UCSD-AML1 (cell line): ENCODE measurements around the gene CCDC142.
"Not testable (repeated sequence)": the region's sequence is repeated elsewhere in the genome, so short reads cannot be mapped to it uniquely, and the experiment has no call there.

Experiments
- DNase-seq: peaks from one replicate; lab custom pipeline; 2025; ENCODE audit not compliant: unreplicated experiment; lab: John Stamatoyannopoulos, UW

Gene CCDC142

DNA sequence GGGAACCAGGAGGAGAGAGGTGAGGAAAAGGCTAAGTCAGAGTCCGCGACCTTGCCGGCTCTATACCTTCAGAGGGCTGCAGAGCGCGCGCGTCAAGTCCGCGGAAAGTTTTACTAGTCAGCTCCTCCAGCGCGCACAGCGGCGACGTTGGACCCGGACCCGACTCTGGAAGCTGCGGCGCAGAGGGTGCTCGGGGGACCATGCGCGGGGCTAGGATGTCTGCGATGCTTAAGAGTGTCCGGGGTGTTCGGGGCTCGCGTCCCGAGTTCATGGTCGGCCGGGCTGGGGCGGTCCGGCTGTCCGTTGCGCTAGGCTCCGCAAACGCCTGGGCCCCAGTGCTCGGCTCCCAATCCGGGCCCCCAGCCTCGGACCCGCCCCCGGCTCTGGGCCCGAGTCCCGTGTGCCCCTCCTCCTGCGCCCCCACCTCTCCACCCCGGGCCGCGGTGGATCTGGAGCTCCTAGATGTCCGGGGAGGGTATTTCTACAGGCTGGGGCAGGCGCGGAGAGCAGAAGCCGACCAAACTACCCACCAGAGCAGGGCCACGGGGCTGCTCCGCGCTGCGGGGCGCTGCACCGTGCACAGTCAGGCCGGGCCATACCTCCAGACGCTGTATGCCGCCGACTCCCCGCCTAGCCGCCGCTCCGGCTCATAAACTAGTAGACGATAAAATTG, 16.6 kb upstream of the CCDC142 start, which contains the start of gene LBX2:
Gene LBX2, minus strand, starts transcription at position 337 of the 673 bp plus-strand sequence. Its CDS starts 66 bp downstream, at position 271.
- DNase-seq, result no peak

- no peak for DNase-seq
Observed at GRCh38 chr2:74498500-74499266, 15.9 kb upstream of the CCDC142 start.

DNA sequence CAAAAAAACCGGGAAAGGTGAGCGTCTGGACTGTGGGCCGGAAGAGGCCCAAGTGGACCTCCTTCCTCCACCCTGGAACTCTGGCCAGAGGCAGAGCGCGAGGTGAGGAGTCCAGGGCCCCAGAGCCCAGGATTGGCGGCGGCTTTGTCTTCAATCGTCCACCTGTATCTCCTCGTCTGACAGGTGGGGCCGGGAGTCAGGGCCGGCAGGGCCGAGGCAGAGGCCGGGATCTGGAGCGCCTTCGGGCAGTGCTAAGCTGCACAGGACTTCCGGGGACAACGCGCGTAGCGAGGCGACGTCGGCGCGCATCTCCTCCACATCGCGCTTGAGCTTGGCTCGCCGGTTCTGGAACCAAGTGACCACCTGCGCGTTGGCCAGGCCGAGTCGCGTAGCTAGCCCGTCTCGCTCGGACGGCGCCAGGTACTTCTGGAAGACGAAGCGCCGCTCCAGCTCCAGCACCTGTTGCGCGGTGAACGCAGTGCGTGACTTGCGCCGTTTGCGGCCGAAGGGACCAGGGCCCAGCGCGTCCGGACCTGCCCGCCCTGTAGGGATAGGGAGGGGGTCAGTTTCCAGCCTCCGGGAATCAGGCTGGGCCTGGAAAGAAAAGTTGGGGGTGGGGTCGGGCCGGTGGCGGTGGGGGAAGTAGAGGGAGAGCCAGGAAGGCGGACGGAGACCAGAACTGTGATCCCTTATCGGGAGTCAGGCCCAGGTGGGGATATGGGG, 15.1 kb upstream of the CCDC142 start:
- no peak for DNase-seq

- no peak for DNase-seq
Observed at GRCh38 chr2:74496997-74497776, 14.4 kb upstream of the CCDC142 start.

DNA sequence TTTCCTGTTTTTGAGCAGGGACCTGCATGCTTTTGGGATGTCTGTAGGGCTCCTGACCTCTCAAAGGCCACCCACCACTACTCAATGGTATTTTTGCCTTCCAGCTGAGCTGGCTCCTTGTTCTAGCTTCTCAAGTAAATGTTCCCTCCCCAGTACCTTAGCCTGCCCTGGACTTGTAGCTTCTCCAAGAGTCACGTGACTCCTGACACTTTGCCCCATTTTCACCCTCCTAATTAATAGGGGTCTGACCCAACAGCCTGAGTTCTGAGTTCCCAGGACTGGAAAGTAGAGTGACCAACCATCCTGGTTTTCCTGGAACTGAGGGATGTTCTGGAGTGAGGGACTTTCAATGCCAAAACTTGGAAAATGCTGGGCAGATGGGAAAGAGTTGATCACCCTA, 12.6 kb upstream of the CCDC142 start:
- no peak for DNase-seq

DNA sequence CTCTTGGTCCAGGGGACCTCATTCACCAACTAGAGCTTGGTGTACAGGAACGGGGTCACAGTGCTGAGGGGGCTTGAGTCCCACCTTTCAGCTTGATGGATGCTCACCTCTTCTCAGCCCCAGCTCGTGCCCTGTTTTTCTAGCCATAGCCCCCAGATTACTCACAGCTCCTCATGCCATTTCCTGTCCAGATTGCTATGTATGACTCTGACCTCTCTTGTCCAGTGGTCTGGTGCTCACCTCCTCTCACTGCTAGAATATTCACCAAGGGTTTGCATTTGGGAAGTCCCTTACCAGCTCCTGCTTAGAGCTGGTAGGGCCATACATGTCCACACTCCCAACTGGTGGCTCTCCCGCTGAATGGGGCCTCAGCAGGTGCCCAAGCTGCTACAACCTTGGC, 10.7 kb upstream of the CCDC142 start:
- DNase-seq, result no peak

DNA sequence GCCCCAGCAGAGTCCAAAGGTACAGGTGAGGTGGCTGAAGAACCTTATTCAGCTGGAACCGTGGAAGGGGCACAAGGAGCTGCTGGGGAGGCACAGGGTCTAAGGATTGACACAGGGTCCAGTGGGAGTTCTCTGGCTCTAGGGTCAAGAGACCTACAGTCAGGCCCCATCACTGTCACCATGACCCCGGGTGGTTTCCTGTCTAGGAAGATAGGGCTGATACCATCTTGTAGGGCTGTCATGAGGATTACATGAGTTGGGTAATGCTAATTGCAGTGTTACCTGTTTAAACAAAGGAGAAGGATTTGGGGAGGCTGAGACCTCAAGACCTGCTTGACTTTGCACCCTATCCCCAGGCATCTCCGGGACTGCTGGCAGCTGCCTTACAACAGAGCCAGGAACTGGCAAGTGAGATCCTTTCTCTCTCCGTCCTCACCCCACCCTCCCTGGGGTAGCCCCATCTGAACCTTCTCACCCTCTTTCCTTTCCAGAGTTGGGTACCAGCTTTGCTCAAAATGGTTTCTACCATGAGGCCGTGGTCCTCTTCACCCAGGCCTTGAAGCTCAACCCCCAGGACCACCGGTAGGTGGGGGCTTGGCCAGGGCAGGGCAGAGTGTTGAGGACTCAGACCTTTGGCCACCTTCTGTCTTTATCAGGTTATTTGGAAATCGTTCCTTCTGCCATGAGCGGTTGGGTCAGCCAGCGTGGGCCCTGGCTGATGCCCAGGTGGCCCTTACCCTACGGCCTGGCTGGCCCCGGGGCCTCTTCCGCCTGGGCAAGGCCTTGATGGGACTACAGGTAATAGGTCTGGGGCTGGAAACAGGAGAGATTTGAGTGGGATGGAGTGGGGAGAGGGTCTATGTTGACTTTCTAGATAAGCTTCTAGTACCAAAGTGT, 9.1 kb upstream of the CCDC142 start:
- no peak for DNase-seq

GRCh38 chr2:74489906-74490305, 7.1 kb upstream of the CCDC142 start:
- DNase-seq, result no peak

GRCh38 chr2:74488643-74489481, 6.1 kb upstream of the CCDC142 start:
- DNase-seq, result no peak

DNA sequence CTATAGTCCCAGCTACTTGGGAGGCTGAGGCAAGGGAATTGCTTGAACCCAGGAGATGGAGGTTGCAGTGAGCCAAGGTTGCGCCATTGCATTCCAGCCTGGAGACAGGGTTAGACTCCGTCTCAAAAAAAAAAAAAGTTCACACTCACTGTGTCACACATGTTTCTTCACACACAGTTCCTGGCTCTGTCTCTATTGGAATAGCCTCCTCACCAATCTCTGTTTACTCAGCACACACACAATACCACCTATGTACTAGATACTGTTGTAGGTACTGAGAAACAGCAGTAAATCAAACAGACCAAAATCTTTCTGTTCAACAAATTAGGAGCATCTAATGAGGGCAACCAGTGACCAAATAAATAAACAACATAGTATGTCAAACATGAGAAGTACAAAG, 3.3 kb upstream of the CCDC142 start:
- no peak for DNase-seq

DNA sequence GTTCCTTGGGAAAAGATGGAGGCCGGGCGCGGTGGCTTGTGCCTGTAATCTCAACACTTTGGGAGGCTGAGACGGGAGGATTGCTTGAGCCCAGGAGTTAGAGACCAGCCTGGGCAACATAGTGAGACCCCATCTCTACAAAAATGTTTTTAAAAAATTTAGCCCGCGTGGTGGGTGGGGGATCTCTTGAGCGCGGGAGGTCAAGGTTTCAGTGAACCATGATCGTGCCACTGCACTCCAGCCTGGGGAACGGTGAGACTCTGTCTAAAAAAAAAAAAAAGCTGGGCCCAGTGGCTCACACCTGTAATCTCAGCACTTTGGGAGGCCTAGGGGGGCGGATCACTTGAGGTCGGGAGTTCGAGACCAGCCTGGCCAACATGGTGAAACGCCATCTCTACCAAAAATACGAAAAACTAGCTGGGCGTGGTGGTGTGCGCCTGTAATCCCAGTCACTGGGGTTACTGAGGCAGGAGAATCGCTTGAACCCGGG, 922 bp upstream of the CCDC142 start:
- not testable (repeated sequence) for DNase-seq

DNA sequence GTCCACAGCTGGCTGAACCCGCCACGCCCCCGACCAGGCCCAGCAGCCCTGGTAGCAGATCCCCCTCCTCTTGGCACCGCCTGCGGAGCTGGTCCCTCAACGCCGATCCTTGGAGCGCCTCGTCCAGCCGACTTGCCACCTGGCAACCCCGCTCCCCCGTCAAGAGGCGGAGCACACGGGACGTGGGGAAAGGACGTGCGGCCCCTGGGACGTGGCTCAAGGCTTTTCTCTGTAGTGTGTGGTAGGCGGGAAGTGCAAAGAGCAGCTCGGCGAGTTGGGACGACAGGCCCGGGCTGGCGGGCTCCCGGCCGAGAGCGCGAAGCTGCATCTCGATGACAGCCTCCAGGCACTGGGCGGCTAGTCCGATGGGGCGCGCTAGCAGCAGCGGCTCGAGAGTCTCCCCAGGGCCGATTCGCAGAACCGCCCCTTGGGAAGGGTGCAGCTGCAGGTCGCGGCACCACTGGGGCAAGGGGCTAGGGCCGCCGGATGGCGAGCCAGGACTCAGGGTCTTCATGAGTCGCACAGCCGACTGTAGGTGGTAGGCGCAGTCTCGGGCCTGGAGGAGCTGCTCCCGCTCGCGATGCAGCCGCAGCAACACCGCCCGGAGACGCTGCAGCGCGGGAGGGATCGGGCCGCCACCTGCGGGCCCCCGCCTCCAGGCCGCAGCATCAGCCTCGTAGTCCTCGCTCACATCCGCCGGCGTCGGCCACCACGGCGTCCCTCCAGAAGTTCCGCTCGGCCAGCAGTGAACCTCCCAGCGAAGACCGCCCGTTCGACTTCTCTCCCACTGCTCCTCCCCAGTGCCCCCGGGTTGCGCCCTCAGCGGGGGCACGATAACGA, 617 bp downstream of the CCDC142 start:
- peak; percentile 86 for DNase-seq

DNA sequence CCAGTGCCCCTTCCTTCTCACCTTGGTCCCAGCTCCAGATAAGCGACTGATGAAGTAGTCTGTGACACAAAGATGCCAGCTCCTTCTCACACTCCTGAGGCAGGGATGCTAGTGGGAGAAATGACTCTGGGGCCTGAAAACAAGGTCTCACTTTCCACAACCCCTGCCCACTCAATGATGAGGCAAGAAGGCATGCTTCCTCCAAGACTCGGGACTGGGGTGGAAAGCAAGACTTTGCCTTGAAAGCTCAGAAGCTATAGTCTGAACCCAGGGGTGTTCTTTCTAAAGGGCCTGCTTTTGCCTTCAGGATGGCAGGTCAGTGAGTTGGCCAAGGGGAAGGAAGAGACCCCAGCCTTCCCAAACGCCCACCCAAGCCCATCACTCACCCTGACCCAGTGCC, 1.4 kb downstream of the CCDC142 start:
- DNase-seq, result no peak

- DNase-seq, result no peak
Observed at GRCh38 chr2:74474899-74475298, 7.9 kb downstream of the CCDC142 start.

DNA sequence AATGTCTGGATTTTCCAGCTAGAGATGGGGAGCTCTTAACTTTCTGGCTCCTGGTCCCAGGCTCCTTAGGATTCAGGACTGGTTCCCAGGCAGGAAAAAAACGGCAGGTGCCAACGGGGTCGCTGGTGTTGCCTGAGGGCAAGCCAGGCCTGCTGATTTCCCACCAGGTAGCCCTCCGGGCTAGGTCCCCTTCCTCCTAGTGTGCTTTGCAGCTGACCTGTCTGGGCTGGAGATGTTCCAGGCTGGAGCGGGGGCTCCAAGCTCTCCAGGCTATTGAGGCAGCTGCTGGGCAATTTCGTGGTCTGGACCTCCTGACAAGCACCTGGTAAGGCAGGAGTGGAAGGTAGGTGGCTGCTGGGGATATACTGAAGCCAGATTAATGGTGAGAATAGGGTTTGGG, 8.3 kb downstream of the CCDC142 start:
- DNase-seq, result no peak

DNA sequence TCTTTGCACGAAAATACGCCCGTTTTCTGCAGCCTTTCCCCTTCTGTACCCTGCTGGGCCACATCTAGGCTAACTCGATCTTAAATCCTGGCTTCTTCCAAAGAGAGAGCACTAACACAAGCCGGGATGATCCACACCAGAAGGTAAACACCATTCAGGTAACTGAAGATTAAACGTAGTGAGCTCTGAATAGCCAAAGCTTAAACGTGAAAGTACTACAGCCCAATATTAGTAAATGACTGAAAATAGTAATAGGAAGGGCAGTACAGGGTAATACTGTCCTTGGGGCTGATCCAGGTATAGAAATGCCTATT, 9.9 kb downstream of the CCDC142 start:
- DNase-seq, result no peak

DNA sequence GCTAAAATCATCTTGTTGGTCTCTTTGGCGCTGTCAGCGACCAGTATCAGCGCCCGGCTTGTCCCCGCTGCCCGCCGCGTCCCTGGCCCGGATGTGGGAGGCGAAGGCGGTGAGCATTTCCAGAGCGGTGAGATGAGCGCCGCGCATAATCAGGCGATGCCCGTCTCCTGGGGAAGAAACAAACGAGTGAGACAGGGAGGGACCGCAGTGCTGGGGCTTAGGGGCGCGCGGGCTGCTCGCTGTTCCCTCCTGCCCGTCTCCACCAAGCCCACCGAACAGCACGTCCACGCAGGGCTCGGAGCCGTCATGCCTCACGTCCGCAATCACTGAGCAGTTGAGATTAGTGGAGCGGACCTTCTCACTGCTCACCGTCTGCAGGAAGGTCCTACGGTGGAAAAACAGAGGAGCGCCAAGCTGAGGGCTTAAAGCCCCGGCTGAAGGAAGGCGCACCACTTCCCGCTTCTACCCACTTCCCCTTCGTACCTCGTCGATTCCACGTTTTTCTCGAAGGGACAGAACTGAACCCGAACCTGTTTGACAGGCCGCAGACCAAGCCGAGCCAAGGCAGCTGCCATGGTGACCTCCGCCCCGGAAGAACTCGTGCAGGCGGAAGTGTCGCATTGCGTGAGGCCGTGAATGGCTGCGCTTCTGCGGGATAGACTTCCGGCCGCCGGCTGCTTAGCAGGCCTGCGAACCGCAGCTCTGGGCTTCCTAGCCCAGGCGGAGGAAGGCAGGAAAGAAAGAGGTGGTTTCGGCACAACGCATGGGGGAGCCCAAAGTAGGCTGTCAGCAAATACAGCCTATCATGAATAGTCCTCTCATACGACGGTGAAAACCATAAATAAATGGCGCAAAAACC, 10.5 kb downstream of the CCDC142 start, which contains the start of gene MRPL53:
Gene MRPL53, minus strand, starts transcription at position 595 of the 859 bp plus-strand sequence. Its CDS starts 20 bp downstream, at position 575.
- peak; percentile 95 for DNase-seq
